ENCODE results near the gene ATP5F1E. TPM values are rescaled to one million over a fixed set of nuclear protein-coding genes. Genes with fewer than 3 reads are reported as not detected.
A peak's percentile ranks its signal among the peaks of the same experiment; 100 is the strongest.

The ATP5F1E gene
- total and polyA plus RNA-seq, 9 of the 15 experiments (the other 6 are each of a cell fraction or from before 2014, with no cell fraction given): 60.3 to 162 (median 113) TPM

- TF ChIP-seq ZBTB11 (CRISPR knock-in tag; IDR thresholded peaks at IDR 0.05) (peak in 1 of 3 experiments; percentile 59; a peak in 3 of 6 replicates), EGR1 (conservative IDR thresholded peaks at IDR 0.05) (0 out of 2 replicates have a peak, but pooled peaks have one; percentile 5), KDM4B (IDR thresholded peaks at IDR 0.05; ENCODE audit: borderline replicate concordance in 2 of 2, low read depth in 1 of 2) (peak in 1 of 2 experiments; percentile 18; a peak in 1 of 4 replicates), ILF3 (IDR thresholded peaks at IDR 0.05; ENCODE audit: borderline replicate concordance) (0 out of 2 replicates have a peak, but pooled peaks have one; percentile 32), POLR2G (IDR thresholded peaks at IDR 0.05; ENCODE audit: low read depth, low read length) (peak; percentile 76), TARDBP (IDR thresholded peaks at IDR 0.05) (0 out of 2 replicates have a peak, but pooled peaks have one; percentile 18), MBD2 (IDR thresholded peaks at IDR 0.05; ENCODE audit: borderline replicate concordance, low read depth) (no peak), POU5F1 (IDR thresholded peaks at IDR 0.05; ENCODE audit: borderline replicate concordance, low read depth, low read length, partially characterized antibody) (peak; percentile 60), CREB1 (IDR thresholded peaks at IDR 0.05) (peak; percentile 56; the same call in 1 of the 2 replicates), CREB1 (CRISPR knock-in tag; IDR thresholded peaks at IDR 0.05) (no peak), SMAD4 (CRISPR knock-in tag; conservative IDR thresholded peaks at IDR 0.05) (0 out of 2 replicates have a peak, but pooled peaks have one; percentile 17), NR2C1 (IDR thresholded peaks at IDR 0.05) (no peak), NR2C1 (tag; IDR thresholded peaks at IDR 0.05) (peak; percentile 31; the same call in 1 of the 2 replicates), CTCF (IDR thresholded peaks at IDR 0.05 in 2 of 3, conservative IDR thresholded peaks at IDR 0.05 in 1 of 3; ENCODE audit: insufficient read depth in 2 of 3, low read depth in 1 of 3, low read length in 3 of 3) (peak in 1 of 3 experiments; percentile 10; a peak in 1 of 6 replicates), NR4A1 (CRISPR knock-in tag; IDR thresholded peaks at IDR 0.05) (peak; percentile 12; the same call in 1 of the 2 replicates), NR4A1 (tag; IDR thresholded peaks at IDR 0.05) (no peak), SIX5 (IDR thresholded peaks at IDR 0.05; ENCODE audit: borderline replicate concordance in 1 of 2, insufficient read depth in 1 of 2, low read depth in 1 of 2, low read length in 2 of 2) (no peak), BRD9 (IDR thresholded peaks at IDR 0.05; ENCODE audit: low read depth, partially characterized antibody) (no peak), CXXC5 (CRISPR knock-in tag; IDR thresholded peaks at IDR 0.05) (peak; percentile 94), MAZ (CRISPR knock-in tag; conservative IDR thresholded peaks at IDR 0.05 in 1 of 2, IDR thresholded peaks at IDR 0.05 in 1 of 2) (peak in 1 of 2 experiments; percentile 33; a peak in 1 of 4 replicates)
Observed at GRCh38 chr20:59042796-59043631, 10.9 kb upstream of the ATP5F1E start (continued).
